Fibroblast of skin of back (primary cell): ENCODE results near the gene SPATA22. TPM values are rescaled to one million over a fixed set of nuclear protein-coding genes. Genes with fewer than 3 reads are reported as not detected.
"Not testable (repeated sequence)": the region's sequence is repeated elsewhere in the genome, so short reads cannot be mapped to it uniquely, and the experiment has no call there.

Experiments used
- DNase-seq: peaks from one replicate; pipeline ENCODE4 v3.0.0-alpha.2; 2013
- polyA plus RNA-seq, 2 experiments: library from polyadenylated mRNA; unstranded; fragments of 120-200 nt; gene quantifications; one replicate each; pipeline ENCODE4 v1.2.1, GENCODE V29; 2013; ENCODE audit not compliant: insufficient read length in 2 of 2

SPATA22 gene
- polyA plus RNA-seq (2013, experiment 1 of 2; ENCODE audit: insufficient read length), result 0.36 TPM
- 0.34 TPM for polyA plus RNA-seq (2013, experiment 2 of 2; ENCODE audit: insufficient read length)

GRCh38 chr17:3471599-3471998 lies at the start of gene SPATA22:
Gene SPATA22, minus strand, starts transcription at chr17:3471819. Its CDS starts 2,494 bp downstream, at chr17:3469325.
- no peak for DNase-seq

DNA sequence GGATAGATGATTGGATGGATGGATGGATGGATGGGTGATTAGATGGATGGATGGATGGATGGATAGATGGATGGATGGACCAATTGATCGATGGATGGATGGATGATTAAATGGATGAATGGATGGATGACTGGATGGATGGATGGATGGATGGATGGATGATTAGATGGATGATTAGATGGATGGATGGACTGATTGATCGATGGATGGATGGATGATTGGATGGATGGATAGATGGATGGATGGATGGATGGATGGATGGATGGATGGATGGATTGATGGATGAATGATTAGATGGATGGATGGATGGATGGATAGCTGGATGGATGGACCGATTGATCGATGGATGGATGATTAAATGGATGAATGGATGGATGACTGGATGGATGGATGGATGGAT lies 47.9 kb upstream of the SPATA22 start:
- DNase-seq, result not testable (repeated sequence)

DNA sequence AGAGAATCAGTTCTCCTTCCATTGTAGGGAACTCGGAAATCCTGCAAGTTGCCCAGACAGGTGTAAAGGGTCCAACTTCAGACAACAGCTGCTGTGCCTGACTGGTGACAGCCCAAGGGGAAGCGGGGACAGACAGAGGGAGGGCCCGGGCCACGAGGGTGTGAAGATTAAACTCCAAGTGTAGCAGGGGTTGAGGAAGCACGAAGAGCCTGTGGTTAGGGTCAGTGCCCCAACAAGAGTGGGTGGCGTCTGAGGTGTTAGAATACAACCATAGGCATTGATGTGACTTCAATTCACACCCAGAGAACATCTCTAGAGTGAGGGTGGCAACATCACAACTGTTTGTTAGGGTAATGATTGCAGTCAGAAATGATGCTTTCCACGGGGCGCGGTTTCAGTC lies 43.3 kb upstream of the SPATA22 start:
- no peak for DNase-seq

- DNase-seq, result not testable (repeated sequence)
These were observed 42.5 kb upstream of the SPATA22 start for GRCh38 chr17:3514167-3514566.

- no peak for DNase-seq
These were observed 41.9 kb upstream of the SPATA22 start for GRCh38 chr17:3513305-3514035.

GRCh38 chr17:3512505-3513171 lies 41.0 kb upstream of the SPATA22 start:
- peak; percentile 38 for DNase-seq

GRCh38 chr17:3511852-3512504 lies 40.4 kb upstream of the SPATA22 start:
- no peak for DNase-seq

DNA sequence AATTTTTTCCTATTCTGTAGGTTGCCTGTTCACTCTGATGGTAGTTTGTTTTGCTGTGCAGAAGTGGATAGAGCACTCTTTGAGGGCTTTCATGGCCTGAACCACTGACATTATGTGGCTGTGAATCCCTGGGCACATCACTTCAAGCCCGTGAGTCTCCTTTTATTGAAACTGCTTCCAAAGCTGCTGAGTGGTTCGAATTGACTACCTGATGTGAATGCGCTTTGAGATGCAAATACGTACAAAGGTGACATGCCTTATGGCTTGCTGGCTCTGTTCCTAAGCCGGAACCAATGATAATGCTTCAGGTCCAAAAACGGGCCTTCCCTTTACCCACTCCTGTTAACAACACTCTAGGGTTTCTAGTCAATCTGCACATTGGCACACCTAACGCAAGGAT lies 38.5 kb upstream of the SPATA22 start:
- DNase-seq, result no peak

DNA sequence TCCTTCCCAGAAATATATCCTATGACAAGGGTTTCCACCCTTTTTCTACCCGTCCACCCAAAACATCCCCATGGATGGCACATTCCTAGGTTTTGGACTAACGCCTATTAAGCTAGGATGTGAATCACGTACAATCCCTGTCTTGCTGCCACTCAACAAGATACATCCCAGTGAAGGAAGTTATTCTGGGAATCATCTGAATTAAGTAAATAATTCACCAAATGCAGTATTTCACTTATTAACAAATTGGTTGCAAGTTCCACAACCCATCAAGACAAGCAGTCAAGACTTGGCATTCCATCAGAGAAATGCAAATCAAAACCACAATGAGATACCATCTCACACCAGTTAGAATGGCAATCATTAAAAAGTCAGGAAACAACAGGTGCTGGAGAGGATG lies 36.2 kb upstream of the SPATA22 start:
- DNase-seq, result no peak

DNA sequence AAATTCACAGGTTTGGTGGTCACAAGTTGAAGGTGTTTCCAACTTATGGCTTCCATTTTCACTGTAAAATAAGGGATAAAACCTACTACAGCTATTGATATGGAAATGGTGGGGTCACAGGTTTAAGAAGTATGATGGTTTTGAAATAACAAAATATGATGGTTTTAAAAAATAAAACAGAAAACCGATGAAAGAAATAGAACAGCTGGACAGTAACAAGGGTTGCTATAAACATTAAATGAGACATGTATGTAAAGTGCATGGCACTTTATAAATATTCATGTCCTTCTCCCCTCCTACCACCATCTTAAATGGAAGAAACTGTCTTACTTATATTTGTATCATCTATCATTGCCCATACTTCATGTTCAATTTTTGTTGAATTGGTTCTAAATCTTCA lies 35.5 kb upstream of the SPATA22 start:
- no peak for DNase-seq

DNA sequence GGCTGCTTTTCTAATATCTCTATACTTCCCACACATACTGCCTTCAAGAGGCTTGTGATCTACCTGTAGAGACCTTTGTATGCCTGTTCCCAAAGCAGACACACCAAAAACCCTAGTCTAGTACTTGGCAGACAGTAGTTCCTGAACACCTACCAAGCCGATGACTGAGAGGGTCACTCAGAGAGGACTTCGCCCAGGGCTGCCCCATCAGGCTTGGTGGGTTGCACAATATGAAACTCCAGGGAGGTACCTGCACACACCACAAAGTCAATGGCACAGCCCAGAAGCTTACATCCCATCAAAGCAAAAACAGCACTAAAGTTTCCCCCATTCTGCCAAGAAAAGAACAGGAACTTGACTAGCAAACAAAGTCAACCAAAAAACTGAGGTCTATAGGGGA lies 34.4 kb upstream of the SPATA22 start:
- no peak for DNase-seq

DNA sequence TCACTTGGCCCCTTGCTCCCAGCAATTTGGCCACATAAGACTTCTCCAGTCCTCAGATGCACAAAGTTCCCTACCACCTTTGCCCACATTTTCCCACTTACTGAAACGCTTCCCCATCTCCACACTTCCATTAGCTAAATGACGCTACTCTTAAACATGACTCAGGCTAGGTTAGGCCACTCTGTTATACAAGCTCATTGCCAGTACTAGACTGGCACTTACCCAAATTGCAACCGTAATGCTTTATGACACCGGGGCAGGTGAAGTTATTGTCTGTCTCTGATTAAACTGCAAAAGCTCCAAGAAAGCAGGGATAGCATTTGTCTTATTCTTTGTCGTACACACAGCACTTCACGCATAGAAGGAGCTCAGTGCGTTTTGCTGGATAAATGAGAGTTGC lies 33.4 kb upstream of the SPATA22 start:
- no peak for DNase-seq

GRCh38 chr17:3503285-3503684 lies 31.7 kb upstream of the SPATA22 start:
- DNase-seq, result no peak

DNA sequence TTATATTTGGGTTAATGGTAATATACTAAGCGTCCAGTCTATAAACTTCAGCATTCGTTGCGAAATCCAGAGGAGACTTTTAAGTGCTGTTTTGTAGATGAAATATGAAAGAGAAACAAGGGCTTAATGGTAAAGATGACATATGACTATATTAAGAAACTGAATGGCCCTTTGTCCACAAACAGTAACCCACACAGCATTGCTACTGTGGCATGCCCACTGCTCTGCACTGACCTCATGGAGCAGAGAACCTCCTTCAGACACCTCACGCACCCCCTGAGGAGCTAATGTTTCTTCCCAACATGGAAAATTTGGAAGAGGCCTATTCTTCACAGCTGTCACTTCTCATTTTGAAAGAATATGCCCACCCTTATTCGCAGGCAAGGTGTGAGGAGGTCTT lies 30.8 kb upstream of the SPATA22 start:
- DNase-seq, result no peak

DNA sequence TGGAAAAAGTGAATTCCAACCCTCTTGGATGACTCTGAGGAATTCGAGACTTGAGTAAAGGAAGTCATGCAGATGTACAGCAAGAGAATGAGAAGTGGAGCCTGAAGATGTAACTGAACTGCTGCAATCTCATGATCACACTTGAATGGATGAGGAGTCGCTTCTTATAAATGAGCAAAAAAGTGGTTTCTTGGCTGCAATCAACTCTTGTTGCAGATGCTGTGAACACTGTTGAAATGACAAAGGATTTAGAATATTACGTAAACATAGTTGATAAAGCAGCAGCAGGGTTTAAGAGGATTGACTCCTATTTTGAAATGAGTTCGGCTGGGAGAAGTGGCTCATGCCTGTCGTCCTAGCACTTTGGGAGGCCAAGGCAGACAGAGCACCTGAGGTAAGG lies 29.7 kb upstream of the SPATA22 start:
- no peak for DNase-seq

DNA sequence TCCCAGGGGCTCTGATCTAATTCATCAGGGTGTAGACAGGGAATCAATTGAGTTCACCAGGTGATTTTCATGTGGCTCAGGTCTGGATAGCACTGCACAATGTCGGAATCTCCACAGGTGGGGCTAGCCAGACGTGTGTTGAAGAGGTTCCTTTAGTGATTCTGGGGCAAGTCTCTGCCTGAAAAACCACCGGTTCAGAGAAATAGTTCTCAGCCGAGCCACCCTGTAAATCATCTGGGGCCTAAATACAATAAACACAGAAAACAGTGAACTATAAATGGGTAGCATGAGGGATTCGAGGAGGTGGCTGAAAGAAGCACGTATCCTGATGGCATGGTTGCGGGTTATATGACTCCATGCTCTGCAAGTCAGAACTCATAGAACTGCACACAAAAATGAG lies 25.5 kb upstream of the SPATA22 start:
- DNase-seq, result no peak

- no peak for DNase-seq
These were observed 14.0 kb upstream of the SPATA22 start for GRCh38 chr17:3485481-3486068.

DNA sequence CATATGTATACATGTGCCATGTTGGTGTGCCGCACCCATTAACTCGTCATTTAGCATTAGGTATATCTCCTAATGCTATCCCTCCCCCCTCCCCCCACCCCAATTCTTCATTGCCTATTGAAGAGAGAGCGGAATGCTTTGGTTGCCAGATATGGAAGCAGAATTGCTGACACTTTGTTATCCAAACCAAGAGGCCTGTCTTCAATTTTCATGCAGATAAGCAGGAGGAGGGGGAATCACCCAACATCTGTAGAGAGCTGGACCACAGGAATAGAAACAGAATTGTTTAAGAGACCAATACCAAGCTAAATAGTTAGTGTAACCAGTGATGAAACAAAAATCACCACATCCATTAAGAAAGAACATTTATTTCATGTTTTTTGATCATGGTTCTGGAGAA lies 11.2 kb upstream of the SPATA22 start:
- DNase-seq, result no peak

DNA sequence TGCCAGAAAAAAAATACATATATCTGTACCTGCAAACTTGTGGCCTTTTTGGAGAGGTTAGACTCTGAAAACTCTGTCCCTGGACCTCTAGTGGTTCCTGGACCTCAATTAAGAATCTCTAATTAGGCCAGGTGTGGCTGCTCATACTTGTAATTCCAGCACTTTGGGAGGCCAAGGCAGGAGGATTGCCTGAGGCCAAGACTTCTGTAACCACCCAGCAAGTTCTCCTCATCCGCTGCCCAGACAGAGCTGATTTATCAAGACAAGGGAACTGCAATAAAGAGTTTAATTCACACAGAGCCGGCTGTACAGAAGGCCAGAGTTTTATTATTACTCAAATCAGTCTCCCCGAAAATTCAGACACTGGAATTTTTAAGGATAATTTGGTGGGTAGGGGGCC lies 8.4 kb upstream of the SPATA22 start:
- no peak for DNase-seq

DNA sequence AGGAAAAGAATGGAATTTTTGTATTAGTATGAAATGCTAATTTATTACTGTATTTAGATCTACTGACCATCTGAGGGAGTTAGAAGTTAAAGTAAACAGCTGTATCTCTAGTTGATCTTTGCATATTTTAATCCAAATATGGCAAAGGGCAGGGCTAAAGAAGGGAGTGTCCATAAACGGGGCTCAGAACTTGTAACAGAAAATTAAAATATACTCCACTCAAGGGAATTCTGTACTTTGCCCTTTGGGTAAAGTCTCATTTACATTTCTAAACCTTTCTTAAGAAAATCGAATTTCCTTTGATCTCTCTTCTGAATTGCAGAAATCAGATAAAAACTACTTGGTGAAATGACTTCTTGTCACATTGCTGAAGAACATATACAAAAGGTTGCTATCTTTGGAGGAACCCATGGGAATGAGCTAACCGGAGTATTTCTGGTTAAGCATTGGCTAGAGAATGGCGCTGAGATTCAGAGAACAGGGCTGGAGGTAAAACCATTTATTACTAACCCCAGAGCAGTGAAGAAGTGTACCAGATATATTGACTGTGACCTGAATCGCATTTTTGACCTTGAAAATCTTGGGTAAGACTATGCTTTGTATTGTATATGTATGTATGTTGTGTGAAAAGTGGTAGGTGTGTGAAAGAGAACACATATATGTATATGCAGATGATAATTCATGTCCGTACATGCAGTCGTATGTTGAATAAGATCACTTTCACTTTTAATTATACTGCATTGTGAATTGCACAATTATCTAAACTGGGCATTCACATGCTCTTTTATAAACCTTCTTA lies 4.4 kb upstream of the SPATA22 start, which contains the start of gene ASPA:
ASPA (plus strand) TSS at position 186 of the 799 bp plus-strand sequence; CDS start at position 349, 163 bp downstream.
- DNase-seq, result no peak

- DNase-seq, result no peak
These were observed 3.6 kb upstream of the SPATA22 start for GRCh38 chr17:3475251-3475685.

GRCh38 chr17:3474212-3474611 lies 2.6 kb upstream of the SPATA22 start:
- no peak for DNase-seq
